ENCODE data around the gene SLC4A9.

SLC4A9 gene

GRCh38 chr5:140418862-140419520 is 59.0 kb downstream of the SLC4A9 start:
- no peak for TF ChIP-seq TAF1 (IDR thresholded peaks at IDR 0.05; ENCODE audit: borderline replicate concordance, insufficient read depth, low read length)
- no peak for TF ChIP-seq SIN3A (IDR thresholded peaks at IDR 0.05; ENCODE audit: borderline replicate concordance, insufficient read depth, low read length)
- TF ChIP-seq REST (IDR thresholded peaks at IDR 0.05; ENCODE audit: insufficient read depth in 1 of 2, low read depth in 2 of 2, low read length in 2 of 2), result no peak
- no peak for TF ChIP-seq FOXP2 (optimal IDR thresholded peaks at IDR 0.05; ENCODE audit: borderline replicate concordance, extremely low read depth, extremely low read length, insufficient read depth)
- TF ChIP-seq POLR2AphosphoS5 (IDR thresholded peaks at IDR 0.05; ENCODE audit: low read depth, low read length), result no peak

- TF ChIP-seq FOXP2 (optimal IDR thresholded peaks at IDR 0.05; ENCODE audit: borderline replicate concordance, extremely low read depth, extremely low read length, insufficient read depth), result no peak
- TF ChIP-seq SIN3A (IDR thresholded peaks at IDR 0.05; ENCODE audit: borderline replicate concordance, insufficient read depth, low read length), result no peak
- TF ChIP-seq REST (IDR thresholded peaks at IDR 0.05; ENCODE audit: insufficient read depth in 1 of 2, low read depth in 2 of 2, low read length in 2 of 2), result no peak
- TF ChIP-seq TAF1 (IDR thresholded peaks at IDR 0.05; ENCODE audit: borderline replicate concordance, insufficient read depth, low read length), result no peak
- no peak for TF ChIP-seq POLR2AphosphoS5 (IDR thresholded peaks at IDR 0.05; ENCODE audit: low read depth, low read length)
These were observed 60.2 kb downstream of the SLC4A9 start for GRCh38 chr5:140420226-140420570.

DNA sequence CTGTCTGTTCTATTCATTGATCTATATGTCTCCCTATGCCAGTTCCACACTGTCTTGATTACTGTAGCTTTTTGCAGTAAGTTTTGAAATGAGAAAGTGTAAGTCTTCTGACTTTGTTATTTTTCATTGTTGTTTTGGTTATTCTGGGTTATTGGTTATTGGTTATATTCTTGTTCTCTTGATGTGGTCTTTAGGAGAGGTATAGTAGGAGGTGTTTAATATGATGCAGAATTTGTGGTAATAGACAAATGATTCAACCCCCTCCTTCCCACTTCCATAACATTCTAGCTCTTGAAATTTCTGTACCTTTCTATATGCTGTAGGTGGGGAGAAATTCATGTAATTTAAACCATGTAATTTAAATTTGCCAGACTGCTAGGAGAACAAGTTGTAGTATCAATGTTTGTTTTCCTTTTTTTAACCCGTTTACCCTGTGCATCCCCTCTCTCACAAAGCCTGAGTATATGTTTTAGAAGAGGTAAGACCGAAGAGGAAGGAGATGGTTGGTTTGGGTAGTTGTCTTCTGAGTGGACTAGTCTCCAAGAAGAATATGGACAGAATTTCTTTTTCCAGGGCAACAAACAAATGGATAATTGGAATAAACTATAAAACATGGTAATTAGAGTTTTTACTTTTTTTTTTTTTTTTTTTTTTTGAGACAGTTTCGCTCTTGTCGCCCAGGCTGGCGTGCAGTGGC is 60.8 kb downstream of the SLC4A9 start:
- TF ChIP-seq SIN3A (IDR thresholded peaks at IDR 0.05; ENCODE audit: borderline replicate concordance, insufficient read depth, low read length), result no peak

- no peak for TF ChIP-seq TAF1 (IDR thresholded peaks at IDR 0.05; ENCODE audit: borderline replicate concordance, insufficient read depth, low read length)
- TF ChIP-seq FOXP2 (optimal IDR thresholded peaks at IDR 0.05; ENCODE audit: borderline replicate concordance, extremely low read depth, extremely low read length, insufficient read depth), result no peak
- no peak for TF ChIP-seq SIN3A (IDR thresholded peaks at IDR 0.05; ENCODE audit: borderline replicate concordance, insufficient read depth, low read length)
- no peak for TF ChIP-seq POLR2AphosphoS5 (IDR thresholded peaks at IDR 0.05; ENCODE audit: low read depth, low read length)
- TF ChIP-seq REST (IDR thresholded peaks at IDR 0.05; ENCODE audit: insufficient read depth in 1 of 2, low read depth in 2 of 2, low read length in 2 of 2), result no peak
These were observed 63.6 kb downstream of the SLC4A9 start for GRCh38 chr5:140423609-140424008.

DNA sequence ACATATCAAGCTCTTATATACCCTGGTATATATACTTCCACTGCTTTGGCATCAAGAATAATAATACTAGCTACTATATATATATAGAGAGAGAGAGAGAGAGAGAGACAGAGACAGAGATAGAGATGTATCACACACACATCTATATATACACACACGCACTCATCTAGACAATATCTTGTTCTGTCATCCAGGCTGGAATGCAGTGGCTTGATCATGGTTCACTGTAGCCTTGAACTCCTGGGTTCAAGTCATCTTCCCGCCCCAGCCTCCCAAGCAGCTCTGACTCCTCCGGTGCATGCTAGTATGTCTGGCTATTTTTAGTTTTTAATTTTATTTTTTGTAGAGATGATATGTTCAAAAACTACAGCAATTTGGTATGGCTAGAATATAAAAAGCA is 64.1 kb downstream of the SLC4A9 start:
- no peak for TF ChIP-seq SIN3A (IDR thresholded peaks at IDR 0.05; ENCODE audit: borderline replicate concordance, insufficient read depth, low read length)
- no peak for TF ChIP-seq TAF1 (IDR thresholded peaks at IDR 0.05; ENCODE audit: borderline replicate concordance, insufficient read depth, low read length)
- no peak for TF ChIP-seq POLR2AphosphoS5 (IDR thresholded peaks at IDR 0.05; ENCODE audit: low read depth, low read length)
- TF ChIP-seq FOXP2 (optimal IDR thresholded peaks at IDR 0.05; ENCODE audit: borderline replicate concordance, extremely low read depth, extremely low read length, insufficient read depth), result no peak
- TF ChIP-seq REST (IDR thresholded peaks at IDR 0.05; ENCODE audit: insufficient read depth in 1 of 2, low read depth in 2 of 2, low read length in 2 of 2), result no peak
